ENCODE measurements around the gene LYRM7. TPM values are rescaled to one million over a fixed set of nuclear protein-coding genes. Genes with fewer than 3 reads are reported as not detected.
"Not testable (repeated sequence)": the region's sequence is repeated elsewhere in the genome, so short reads cannot be mapped to it uniquely, and the experiment has no call there.

The LYRM7 gene
- total RNA-seq, 2 experiments from 2014 or later: 8.3 to 11.9 TPM

GRCh38 chr5:131252824-131253171 lies 82.1 kb downstream of the LYRM7 start:
- peaks cover 71% of the 10 kb centered on the region for H3K4me1 Mint-ChIP-seq (ENCODE audit: low read depth)
- no peaks in the 10 kb centered on the region for H3K9me3 ChIP-seq (ENCODE audit: control insufficient read depth in 1 of 2, insufficient read depth in 1 of 2, low read length in 2 of 2)
- peaks cover 53% of the 10 kb centered on the region for H3K4me1 ChIP-seq (ENCODE audit: insufficient read depth, low read length)
- ChIA-PET POLR2A (interaction anchor here (0.6 to 9.7 kb wide), 32 partner anchors 10 to 144 kb away, joined by 3 to 309 read pairs (median 6); partner anchors contain the start of genes CDC42SE2, HINT1 and LYRM7), CTCF (interaction anchor here (1.7 to 5.7 kb wide), 2 partner anchors 12 to 130 kb away, joined by 3 to 48 read pairs; partner anchors contain the start of gene CDC42SE2)
- no peaks in the 10 kb centered on the region for H3K27me3 Mint-ChIP-seq
- peaks cover 3% of the 10 kb centered on the region for H3K36me3 ChIP-seq (ENCODE audit: insufficient read depth, low read length)
- TF ChIP-seq, protein P1, sequence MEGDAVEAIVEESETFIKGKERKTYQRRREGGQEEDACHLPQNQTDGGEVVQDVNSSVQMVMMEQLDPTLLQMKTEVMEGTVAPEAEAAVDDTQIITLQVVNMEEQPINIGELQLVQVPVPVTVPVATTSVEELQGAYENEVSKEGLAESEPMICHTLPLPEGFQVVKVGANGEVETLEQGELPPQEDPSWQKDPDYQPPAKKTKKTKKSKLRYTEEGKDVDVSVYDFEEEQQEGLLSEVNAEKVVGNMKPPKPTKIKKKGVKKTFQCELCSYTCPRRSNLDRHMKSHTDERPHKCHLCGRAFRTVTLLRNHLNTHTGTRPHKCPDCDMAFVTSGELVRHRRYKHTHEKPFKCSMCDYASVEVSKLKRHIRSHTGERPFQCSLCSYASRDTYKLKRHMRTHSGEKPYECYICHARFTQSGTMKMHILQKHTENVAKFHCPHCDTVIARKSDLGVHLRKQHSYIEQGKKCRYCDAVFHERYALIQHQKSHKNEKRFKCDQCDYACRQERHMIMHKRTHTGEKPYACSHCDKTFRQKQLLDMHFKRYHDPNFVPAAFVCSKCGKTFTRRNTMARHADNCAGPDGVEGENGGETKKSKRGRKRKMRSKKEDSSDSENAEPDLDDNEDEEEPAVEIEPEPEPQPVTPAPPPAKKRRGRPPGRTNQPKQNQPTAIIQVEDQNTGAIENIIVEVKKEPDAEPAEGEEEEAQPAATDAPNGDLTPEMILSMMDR (IDR thresholded peaks at IDR 0.05): no peak
- no peaks in the 10 kb centered on the region for H3K27me3 ChIP-seq (ENCODE audit: control insufficient read depth in 1 of 2, insufficient read depth in 2 of 2, low read length in 2 of 2)
- ATAC-seq (ENCODE audit: poor library complexity) (peak; percentile 80), DNase-seq (peak; percentile 66 to 95 (median 74))
- no peaks in the 10 kb centered on the region for H3K9me3 Mint-ChIP-seq
- H3K27ac ChIP-seq (ENCODE audit: low read depth in 1 of 2, low read length in 2 of 2): peak overlapping the region; percentile 76 to 87
- peak overlapping the region; percentile 86 for H3K27ac Mint-ChIP-seq
- intact Hi-C loops (cut with DNase I, micrococcal nuclease): loop anchor here in 1 of 2 experiments (1.0 kb wide), 5 partner anchors 11 to 130 kb away; partner anchors contain the start of gene LYRM7
- H3K4me3 Mint-ChIP-seq: peak overlapping the region; percentile 93
- H3K36me3 Mint-ChIP-seq (ENCODE audit: low read depth): peaks cover 7% of the 10 kb centered on the region
- peak overlapping the region; percentile 79 for H3K4me3 ChIP-seq (ENCODE audit: low read length)

DNA sequence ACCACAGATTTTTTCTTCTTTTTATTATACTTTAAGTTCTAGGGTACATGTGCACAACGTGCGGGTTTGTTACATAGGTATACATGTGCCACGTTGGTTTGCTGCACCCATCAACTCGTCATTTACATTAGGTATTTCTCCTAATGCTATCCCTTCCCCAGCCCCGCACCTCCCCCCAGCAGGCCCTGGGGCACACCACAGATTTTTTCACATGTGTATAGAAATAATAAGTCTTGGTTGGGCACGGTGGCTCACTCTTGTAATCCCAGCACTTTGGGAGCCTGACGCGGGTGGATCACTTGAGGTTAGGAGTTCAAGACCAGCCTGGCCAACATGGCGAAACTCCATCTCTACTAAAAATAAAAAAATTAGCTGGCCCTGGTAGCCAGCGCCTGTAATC lies 83.3 kb downstream of the LYRM7 start:
- POLR2A ChIA-PET: interaction anchor here (0.8 to 9.7 kb wide), 16 partner anchors 9 to 141 kb away, joined by 3 to 309 read pairs (median 6); partner anchors contain the start of genes CDC42SE2 and LYRM7
- Mint-ChIP-seq H3K27ac (peak overlapping the region; percentile 86), H3K4me1 (ENCODE audit: low read depth) (peaks cover 83% of the 10 kb centered on the region), H3K36me3 (ENCODE audit: low read depth) (peaks cover 19% of the 10 kb centered on the region), H3K4me3 (peak overlapping the region; percentile 93)
- CTCF ChIA-PET: interaction anchor here (1.2 to 5.7 kb wide), 3 partner anchors 11 to 128 kb away, joined by 3 to 48 read pairs (median 5); partner anchors contain the start of gene CDC42SE2
- ATAC-seq (ENCODE audit: poor library complexity); intact Hi-C loops (cut with DNase I, micrococcal nuclease); H3K9me3 ChIP-seq (ENCODE audit: control insufficient read depth in 1 of 2, insufficient read depth in 1 of 2, low read length in 2 of 2); H3K9me3 Mint-ChIP-seq; H3K27me3 ChIP-seq (ENCODE audit: control insufficient read depth in 1 of 2, insufficient read depth in 2 of 2, low read length in 2 of 2); H3K27me3 Mint-ChIP-seq: not testable (repeated sequence)
- DNase-seq: peak in 2 of 14 experiments; percentile 22 to 44
- Histone ChIP-seq H3K4me1 (ENCODE audit: insufficient read depth, low read length) (peaks cover 62% of the 10 kb centered on the region), H3K4me3 (ENCODE audit: low read length) (peak overlapping the region; percentile 79), H3K36me3 (ENCODE audit: insufficient read depth, low read length) (peaks cover 12% of the 10 kb centered on the region), H3K27ac (ENCODE audit: low read depth in 1 of 2, low read length in 2 of 2) (peak overlapping the region; percentile 76 to 87)

DNA sequence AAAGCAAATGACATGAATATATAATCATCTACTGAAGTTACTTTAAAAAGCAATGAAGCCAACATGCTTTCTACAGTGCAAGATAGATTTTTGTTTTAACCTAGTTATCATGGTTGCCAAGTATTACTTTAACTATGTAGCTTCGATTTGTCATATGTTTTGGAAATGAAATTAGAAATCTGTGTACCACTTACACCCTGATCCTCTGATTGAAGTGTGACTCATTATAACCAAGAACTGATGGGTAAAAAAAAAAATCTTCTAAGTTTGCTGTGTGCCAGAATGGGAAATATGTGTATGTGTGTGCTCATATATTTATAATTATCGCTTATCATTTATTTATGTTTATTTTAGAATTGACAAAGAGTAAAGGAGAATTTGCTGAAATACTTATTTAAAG lies 84.0 kb downstream of the LYRM7 start:
- H3K36me3 Mint-ChIP-seq (ENCODE audit: low read depth): peaks cover 27% of the 10 kb centered on the region
- ATAC-seq (ENCODE audit: poor library complexity): peak; percentile 12
- CTCF ChIA-PET: interaction anchor here (1.2 to 5.7 kb wide), 2 partner anchors 10 to 127 kb away, joined by 5 to 48 read pairs; partner anchors contain the start of gene CDC42SE2
- Histone ChIP-seq H3K36me3 (ENCODE audit: insufficient read depth, low read length) (peaks cover 18% of the 10 kb centered on the region), H3K9me3 (ENCODE audit: control insufficient read depth in 1 of 2, insufficient read depth in 1 of 2, low read length in 2 of 2) (no peaks in the 10 kb centered on the region), H3K27me3 (ENCODE audit: control insufficient read depth in 1 of 2, insufficient read depth in 2 of 2, low read length in 2 of 2) (no peaks in the 10 kb centered on the region), H3K4me3 (ENCODE audit: low read length) (peak overlapping the region; percentile 79), H3K4me1 (ENCODE audit: insufficient read depth, low read length) (peaks cover 59% of the 10 kb centered on the region), H3K27ac (ENCODE audit: low read depth in 1 of 2, low read length in 2 of 2) (peak overlapping the region; percentile 76 to 87)
- DNase-seq: peak in 3 of 14 experiments; percentile 27 to 45 (median 33)
- peaks cover 83% of the 10 kb centered on the region for H3K4me1 Mint-ChIP-seq (ENCODE audit: low read depth)
- intact Hi-C loops (cut with DNase I, micrococcal nuclease): loop anchor here in 1 of 2 experiments (5.0 kb wide), 1 partner anchor 37 kb away; no protein-coding TSS in a partner anchor
- no peaks in the 10 kb centered on the region for H3K9me3 Mint-ChIP-seq
- TF ChIP-seq, protein P1 (IDR thresholded peaks at IDR 0.05): no peak
- H3K27me3 Mint-ChIP-seq: no peaks in the 10 kb centered on the region
- POLR2A ChIA-PET: interaction anchor here (0.6 to 9.7 kb wide), 6 partner anchors 8 to 46 kb away, joined by 3 to 309 read pairs (median 4); partner anchors contain the start of gene CDC42SE2
- H3K4me3 Mint-ChIP-seq: peak overlapping the region; percentile 93
- H3K27ac Mint-ChIP-seq: peak overlapping the region; percentile 86

Other genes with a start within 250 kb of the LYRM7 start
- gene HINT1, start 5.7 kb upstream of the LYRM7 start, total RNA-seq: 100 to 1,000 TPM; 257 to 263 TPM
- 100 to 1,000 TPM; 218 to 230 TPM for gene CDC42SE2, start 93.1 kb downstream of the LYRM7 start, total RNA-seq